ENCODE data around the gene ATG7.

GRCh38 chr3:11254876-11255275 is 17.3 kb upstream of the ATG7 start:
- no peak for TF ChIP-seq EZH2 (IDR thresholded peaks at IDR 0.05)
- TF ChIP-seq POLR2AphosphoS5 (IDR thresholded peaks at IDR 0.05; ENCODE audit: borderline replicate concordance, low read depth, low read length) = no peak

All from SK-N-MC (cell line).